Caki2 (cell line): Measurements from ENCODE around the gene TMEM121B. TPM values are rescaled to one million over a fixed set of nuclear protein-coding genes. Genes with fewer than 3 reads are reported as not detected.

ENCODE experiments used
- DNase-seq: peaks from one replicate; pipeline ENCODE4 v3.0.0-alpha.2; 2015; ENCODE audit warnings: low read depth
- in situ Hi-C: cut with HindIII; loops from 2 replicates; pipeline ENCODE4 v1.10.0; 2016; ENCODE audit warnings: low sequenced_read_pairs, low pct_unique_long_range_greater_than_20kb, mixed read lengths
- total RNA-seq: library from RNA; depleted of rRNA; stranded (reverse); fragments of >200 nt; shearing (Covaris generic); gene quantifications from 2 replicates; pipeline ENCODE4 v1.2.3, GENCODE V29; 2014; ENCODE audit warnings: low replicate concordance; rRNA removed

The TMEM121B gene
- total RNA-seq, 1 experiment from 2014 or later: 0.14 TPM

GRCh38 chr22:17083811-17084441 lies 37.2 kb downstream of the TMEM121B start:
- in situ Hi-C loops: no loop called here
- DNase-seq: no peak

- in situ Hi-C loops: no loop called here
- no peak for DNase-seq
Observed at GRCh38 chr22:17083255-17083654, 37.9 kb downstream of the TMEM121B start.

DNA sequence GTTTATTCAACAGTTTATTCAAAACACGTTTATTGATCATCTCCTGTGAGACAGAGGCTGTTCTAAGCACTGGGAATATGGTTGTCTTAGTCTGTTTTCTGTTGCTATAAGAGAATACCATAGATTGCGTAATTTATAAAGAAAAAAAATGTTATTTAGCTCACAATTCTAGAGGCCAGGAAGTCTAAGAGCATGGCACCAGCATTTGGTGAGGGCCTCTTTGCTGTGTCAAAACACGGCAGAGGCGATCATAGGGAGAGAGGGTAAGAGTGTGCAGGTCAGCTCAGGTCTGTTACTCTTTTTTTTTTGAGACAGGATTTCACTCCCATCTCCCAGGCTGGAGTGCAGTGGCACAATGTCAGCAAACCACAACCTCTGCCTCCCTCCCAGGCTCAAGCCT lies 41.6 kb downstream of the TMEM121B start:
- in situ Hi-C loops: no loop called here
- no peak for DNase-seq

DNA sequence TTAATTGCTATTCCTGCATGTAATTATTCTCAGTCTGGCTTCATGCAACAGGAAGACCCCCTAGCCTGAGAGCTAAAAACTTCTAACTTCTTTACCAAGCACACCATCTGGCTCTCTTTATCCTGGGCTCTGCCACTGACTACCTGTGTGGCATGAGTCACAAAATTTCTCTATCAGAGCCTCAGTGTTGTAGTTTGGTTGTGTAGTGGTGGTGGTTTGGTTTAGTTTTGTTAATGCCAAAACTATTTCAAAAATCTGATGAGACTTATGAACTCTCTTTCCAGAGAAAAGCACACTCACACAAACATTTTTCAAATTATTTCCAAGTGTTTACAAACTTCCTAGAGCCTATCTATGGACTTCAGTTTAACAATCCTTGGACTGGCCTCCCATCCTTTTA lies 43.9 kb downstream of the TMEM121B start:
- in situ Hi-C loops: no loop called here
- peak; percentile 17 for DNase-seq

GRCh38 chr22:17074648-17075002 lies 46.5 kb downstream of the TMEM121B start:
- in situ Hi-C loops: no loop called here
- DNase-seq: peak; percentile 49

DNA sequence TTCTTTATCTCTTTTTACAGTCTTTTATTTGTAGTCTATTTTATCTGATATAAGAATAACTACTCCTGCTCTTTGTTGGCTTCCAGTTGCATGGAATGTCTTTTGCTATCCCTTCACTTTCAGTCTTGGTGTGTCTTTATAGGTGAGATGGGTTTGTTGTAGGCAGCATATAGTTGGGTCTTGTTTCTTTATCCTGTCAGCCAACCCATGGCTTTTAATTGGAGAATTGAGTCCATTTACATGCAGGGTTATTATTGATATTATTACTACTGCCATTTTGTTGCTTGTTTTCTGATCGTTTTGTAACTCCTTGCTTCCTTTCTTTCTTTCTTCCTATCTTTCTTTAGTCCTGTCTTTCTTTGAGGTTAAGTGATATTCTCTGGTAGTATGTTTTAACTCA lies 48.3 kb downstream of the TMEM121B start:
- in situ Hi-C loops: no loop called here
- no peak for DNase-seq

Other genes starting within 250 kb of the TMEM121B start
- not detected in 2 replicates for gene GAB4, start 113.1 kb downstream of the TMEM121B start, total RNA-seq
- gene IL17RA, start 36.4 kb downstream of the TMEM121B start, total RNA-seq: 5.0 and 6.9 TPM in 2 replicates
- 132 and 138 TPM in 2 replicates for gene HDHD5, start 37.9 kb upstream of the TMEM121B start, total RNA-seq
- not detected in 2 replicates for gene ADA2, start 98.1 kb upstream of the TMEM121B start, total RNA-seq
- gene CECR2, start 248.1 kb upstream of the TMEM121B start, total RNA-seq: 0.06 and 0.24 TPM in 2 replicates